ENCODE results near the gene LIPT2. TPM values are rescaled to one million over a fixed set of nuclear protein-coding genes. Genes with fewer than 3 reads are reported as not detected.

The LIPT2 gene
- total and polyA plus RNA-seq, 5 donors, result 1.5 to 3.6 (median 2.0) TPM

GRCh38 chr11:74449369-74449931 is 44.1 kb downstream of the LIPT2 start:
- 39% methylated on average over 2 of the region's 2 CpGs for WGBS
- DNase-seq (no peak), ATAC-seq (peak; percentile 82 to 86)
- no peak overlapping the region for H3K27ac ChIP-seq (ENCODE audit: low read length)
- intact Hi-C loops (cut with DNase I), result loop anchor here (2.0 to 10.0 kb wide), 7 partner anchors 57 to 487 kb away; no protein-coding TSS in a partner anchor
- no peaks in the 10 kb centered on the region for H3K27me3 ChIP-seq (ENCODE audit: control insufficient read depth, insufficient read depth)
- no peaks in the 10 kb centered on the region for H3K9me3 ChIP-seq (ENCODE audit: control insufficient read depth, low read length)
- H3K4me3 ChIP-seq (ENCODE audit: low read length), result no peak overlapping the region
- no peaks in the 10 kb centered on the region for H3K4me1 ChIP-seq (ENCODE audit: control insufficient read depth, insufficient read depth, low read length)

GRCh38 chr11:74447720-74448119 is 45.8 kb downstream of the LIPT2 start:
- Histone ChIP-seq H3K4me1 (ENCODE audit: control insufficient read depth, insufficient read depth, low read length) (no peaks in the 10 kb centered on the region), H3K4me3 (ENCODE audit: low read length) (no peak overlapping the region), H3K27me3 (ENCODE audit: control insufficient read depth, insufficient read depth) (no peaks in the 10 kb centered on the region), H3K9me3 (ENCODE audit: control insufficient read depth, low read length) (no peaks in the 10 kb centered on the region), H3K27ac (ENCODE audit: low read length) (no peak overlapping the region)
- intact Hi-C loops (cut with DNase I), result loop anchor here (2.0 to 10.0 kb wide), 7 partner anchors 55 to 485 kb away; no protein-coding TSS in a partner anchor
- no peak for DNase-seq
- no peak for ATAC-seq

DNA sequence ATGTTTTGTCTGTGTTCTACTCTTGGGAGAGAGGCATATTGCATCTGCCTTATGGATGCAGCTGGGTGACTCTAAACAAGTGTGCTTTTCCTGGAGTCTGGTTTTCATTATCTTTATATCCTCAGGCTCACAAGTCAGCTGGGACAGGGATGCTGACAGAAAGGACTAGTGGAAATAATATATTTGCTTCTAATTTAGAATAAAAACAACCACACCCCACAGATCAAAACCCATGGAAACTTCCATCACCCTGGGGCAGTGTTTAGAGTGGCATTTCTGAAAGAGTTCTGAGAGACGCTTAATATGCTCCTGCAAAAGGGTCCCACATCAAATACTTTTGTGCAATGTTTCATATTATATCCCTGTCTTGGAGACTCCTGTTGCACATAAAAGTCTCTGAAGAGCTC is 47.0 kb downstream of the LIPT2 start:
- WGBS, result 84% methylated on average over 1 of the region's 1 CpG
- DNase-seq (no peak), ATAC-seq (no peak)
- Histone ChIP-seq H3K27me3 (ENCODE audit: control insufficient read depth, insufficient read depth) (no peaks in the 10 kb centered on the region), H3K4me1 (ENCODE audit: control insufficient read depth, insufficient read depth, low read length) (no peaks in the 10 kb centered on the region), H3K4me3 (ENCODE audit: low read length) (no peak overlapping the region), H3K27ac (ENCODE audit: low read length) (no peak overlapping the region), H3K9me3 (ENCODE audit: control insufficient read depth, low read length) (no peaks in the 10 kb centered on the region)
- intact Hi-C loops (cut with DNase I), result loop anchor here (5.0 to 10.0 kb wide), 5 partner anchors 54 to 484 kb away; no protein-coding TSS in a partner anchor

GRCh38 chr11:74444173-74444826 is 49.2 kb downstream of the LIPT2 start:
- ATAC-seq, result peak in 1 of 2 donors; percentile 15
- H3K4me3 ChIP-seq (ENCODE audit: low read length), result no peak overlapping the region
- intact Hi-C loops (cut with DNase I), result loop anchor here in 1 of 4 donors (10.0 kb wide), 1 partner anchor 479 kb away; no protein-coding TSS in a partner anchor

DNA sequence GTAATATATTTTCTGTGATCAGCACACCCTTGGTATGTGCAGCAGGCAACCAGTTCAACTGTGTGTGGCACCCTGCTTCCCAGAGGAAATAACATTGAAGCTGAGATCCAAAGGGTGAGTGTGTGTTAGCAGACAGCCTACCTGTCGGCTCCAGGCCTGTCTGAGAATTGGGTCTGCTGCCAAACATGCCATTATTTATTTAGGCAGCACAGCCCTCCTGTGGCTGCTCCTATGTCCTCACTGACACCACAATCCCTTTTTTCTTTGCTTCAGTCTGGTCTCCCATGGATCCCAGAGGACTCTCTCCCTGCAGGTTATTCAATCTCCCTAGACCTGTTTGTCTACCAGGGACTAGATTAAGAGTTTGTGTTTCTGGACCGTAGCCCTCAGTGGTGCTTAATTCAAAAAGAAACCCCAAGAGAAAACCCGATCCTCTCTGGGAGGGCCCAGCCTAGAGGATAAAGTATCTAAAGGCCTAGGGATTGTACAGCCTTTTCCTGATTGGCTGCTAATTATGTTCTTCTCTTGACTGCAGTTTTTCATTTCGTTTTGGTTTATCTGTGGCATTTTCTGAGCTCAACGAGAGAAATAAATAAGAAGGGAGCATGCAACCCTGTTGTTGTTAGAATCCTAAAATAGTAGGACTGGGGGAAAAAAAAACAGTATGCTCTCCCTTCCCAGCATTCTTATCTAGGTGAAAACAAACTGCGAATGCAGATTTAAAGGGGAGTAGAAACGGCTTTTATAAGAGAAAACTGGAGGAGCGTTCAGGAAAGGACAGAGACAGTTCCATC is 50.3 kb downstream of the LIPT2 start:
- ATAC-seq (peak; percentile 52 to 57), DNase-seq (no peak)
- intact Hi-C loops (cut with DNase I), result loop anchor here in 1 of 4 donors (10.0 kb wide), 1 partner anchor 478 kb away; no protein-coding TSS in a partner anchor
- H3K9me3 ChIP-seq (ENCODE audit: control insufficient read depth, low read length), result no peaks in the 10 kb centered on the region
- no peaks in the 10 kb centered on the region for H3K27me3 ChIP-seq (ENCODE audit: control insufficient read depth, insufficient read depth)
- 35% methylated on average over 8 of the region's 8 CpGs for WGBS
- peak overlapping the region; percentile 16 for H3K4me3 ChIP-seq (ENCODE audit: low read length)
- H3K4me1 ChIP-seq (ENCODE audit: control insufficient read depth, insufficient read depth, low read length), result no peaks in the 10 kb centered on the region
- no peak overlapping the region for H3K27ac ChIP-seq (ENCODE audit: low read length)

More at GRCh38 chr11:74444173-74444826, 49.2 kb downstream of the LIPT2 start:
- DNase-seq, result no peak
- Histone ChIP-seq H3K4me1 (ENCODE audit: control insufficient read depth, insufficient read depth, low read length) (no peaks in the 10 kb centered on the region), H3K27me3 (ENCODE audit: control insufficient read depth, insufficient read depth) (no peaks in the 10 kb centered on the region), H3K9me3 (ENCODE audit: control insufficient read depth, low read length) (no peaks in the 10 kb centered on the region), H3K27ac (ENCODE audit: low read length) (no peak overlapping the region)
- 60% methylated on average over 9 of the region's 9 CpGs for WGBS

DNA sequence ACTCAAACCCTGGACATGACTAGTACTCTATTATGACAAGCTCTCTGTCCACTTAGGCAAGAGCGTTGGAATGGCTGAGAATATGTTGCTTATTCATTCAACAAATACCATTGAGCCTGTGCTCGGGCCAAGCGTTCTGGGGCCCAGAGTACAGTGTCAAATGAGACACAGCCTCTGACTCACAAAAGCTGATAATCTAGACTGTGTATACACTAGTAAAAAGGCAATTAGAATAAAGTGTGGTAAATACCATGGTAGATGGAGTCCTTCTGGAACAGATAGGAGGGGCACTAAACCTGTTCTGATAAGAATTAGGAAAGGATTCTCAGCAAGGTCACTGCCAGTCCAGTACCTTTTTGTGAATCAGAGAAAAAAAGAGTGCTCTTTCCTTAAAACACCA is 50.9 kb downstream of the LIPT2 start:
- Histone ChIP-seq H3K27ac (ENCODE audit: low read length) (no peak overlapping the region), H3K4me3 (ENCODE audit: low read length) (no peak overlapping the region), H3K9me3 (ENCODE audit: control insufficient read depth, low read length) (no peaks in the 10 kb centered on the region), H3K4me1 (ENCODE audit: control insufficient read depth, insufficient read depth, low read length) (no peaks in the 10 kb centered on the region), H3K27me3 (ENCODE audit: control insufficient read depth, insufficient read depth) (no peaks in the 10 kb centered on the region)
- WGBS, result 77% methylated on average over 3 of the region's 3 CpGs
- intact Hi-C loops (cut with DNase I), result loop anchor here in 1 of 4 donors (10.0 kb wide), 1 partner anchor 478 kb away; no protein-coding TSS in a partner anchor
- peak; percentile 47 to 60 for ATAC-seq
- no peak for DNase-seq

Other genes with a start within 250 kb of the LIPT2 start
- gene P4HA3, start 182.1 kb downstream of the LIPT2 start, total RNA-seq, result under 1 TPM in 2 of 4 donors, not detected in 2; 0.21 to 0.72 TPM
- gene P4HA3, start 182.1 kb downstream of the LIPT2 start, polyA plus RNA-seq, result 0.07 TPM
- gene PGM2L1, start 95.3 kb downstream of the LIPT2 start, total RNA-seq, result 1 to 10 TPM; 1.9 to 3.0 (median 2.6) TPM
- gene PGM2L1, start 95.3 kb downstream of the LIPT2 start, polyA plus RNA-seq, result 0.84 TPM
- gene KCNE3, start 26.2 kb downstream of the LIPT2 start, total RNA-seq, result 1 to 10 TPM; 3.8 to 7.4 (median 4.8) TPM
- gene KCNE3, start 26.2 kb downstream of the LIPT2 start, polyA plus RNA-seq, result 2.2 TPM
- 1 to 10 TPM; 6.3 to 9.3 (median 7.8) TPM for gene POLD3, start 98.9 kb upstream of the LIPT2 start, total RNA-seq
- gene POLD3, start 98.9 kb upstream of the LIPT2 start, polyA plus RNA-seq, result 4.4 TPM
- 10 to 100 TPM in 1 of 4 donors, 1 to 10 TPM in 3; 2.7 to 11.8 (median 3.2) TPM for gene CHRDL2, start 237.7 kb upstream of the LIPT2 start, total RNA-seq
- 0.97 TPM for gene CHRDL2, start 237.7 kb upstream of the LIPT2 start, polyA plus RNA-seq

Measured in right cardiac atrium (tissue), 5 donors.